Trophoblast cell (in vitro differentiated cells and primary cell): ENCODE data around the gene ADARB2.

Source experiments
- DNase-seq, 2 donors: peaks; one replicate each; pipeline ENCODE4 v3.0.0-alpha.2; 2016
- H2AFZ ChIP-seq: 2 replicates; pipeline ENCODE4 v1.6.1; 2013; ENCODE audit warnings: low read length, moderate library complexity, mild to moderate bottlenecking; ENCODE audit not compliant: insufficient read depth, poor library complexity
- H2AK5ac ChIP-seq: 2 replicates; pipeline ENCODE4 v1.6.1; 2013; ENCODE audit warnings: mild to moderate bottlenecking, low read length
- H2BK120ac ChIP-seq: 2 replicates; pipeline ENCODE4 v1.6.1; 2013; ENCODE audit warnings: low read length, mild to moderate bottlenecking, moderate library complexity; ENCODE audit not compliant: insufficient read depth, poor library complexity
- H2BK12ac ChIP-seq: 2 replicates; pipeline ENCODE4 v1.6.1; 2013; ENCODE audit warnings: mild to moderate bottlenecking, low read length, moderate library complexity
- H2BK5ac ChIP-seq: 2 replicates; pipeline ENCODE4 v1.6.1; 2013; ENCODE audit warnings: low read length, low read depth, moderate library complexity, mild to moderate bottlenecking; ENCODE audit not compliant: poor library complexity
- H3K14ac ChIP-seq: 2 replicates; pipeline ENCODE4 v1.6.1; 2013; ENCODE audit warnings: mild to moderate bottlenecking, low read length
- H3K18ac ChIP-seq: 2 replicates; pipeline ENCODE4 v1.6.1; 2013; ENCODE audit warnings: mild to moderate bottlenecking, low read length
- H3K23ac ChIP-seq: 2 replicates; pipeline ENCODE4 v1.6.1; 2013; ENCODE audit warnings: low read length
- H3K27ac ChIP-seq: 2 replicates; pipeline ENCODE4 v1.5.1; 2013; ENCODE audit warnings: low read depth, mild to moderate bottlenecking, inconsistent platforms, low read length, moderate library complexity
- H3K27me3 ChIP-seq: 2 replicates; pipeline ENCODE4 v1.6.1; 2013; ENCODE audit warnings: inconsistent platforms, mild to moderate bottlenecking, low read length, moderate library complexity; ENCODE audit not compliant: insufficient read depth
- H3K36me3 ChIP-seq, 2 experiments: 1 replicate in 1 of 2; 2 replicates in 1 of 2; pipeline ENCODE4 v1.6.1; 2013; ENCODE audit warnings: low read length in 2 of 2, mild to moderate bottlenecking in 2 of 2, moderate library complexity in 1 of 2; ENCODE audit not compliant: insufficient read depth in 2 of 2, control insufficient read depth in 1 of 2
- H3K4ac ChIP-seq: 2 replicates; pipeline ENCODE4 v1.6.1; 2013; ENCODE audit warnings: low read depth, mild to moderate bottlenecking, low read length, moderate library complexity
- H3K4me1 ChIP-seq, 2 experiments: 1 replicate in 1 of 2; 2 replicates in 1 of 2; pipeline ENCODE4 v1.6.1; 2013; ENCODE audit warnings: low read length in 2 of 2, mild to moderate bottlenecking in 2 of 2, moderate library complexity in 1 of 2; ENCODE audit not compliant: insufficient read depth in 2 of 2, control insufficient read depth in 1 of 2
- H3K4me2 ChIP-seq: 2 replicates; pipeline ENCODE4 v1.6.1; 2013; ENCODE audit warnings: inconsistent platforms, mild to moderate bottlenecking, low read length, moderate library complexity
- H3K4me3 ChIP-seq: 2 replicates; pipeline ENCODE4 v1.5.1; 2013; ENCODE audit warnings: mild to moderate bottlenecking, low read depth, low read length, inconsistent platforms
- H3K79me1 ChIP-seq: one replicate; pipeline ENCODE4 v1.6.1; 2013; ENCODE audit warnings: low read length
- H3K79me2 ChIP-seq: 2 replicates; pipeline ENCODE4 v1.6.1; 2013; ENCODE audit warnings: low read length, mild to moderate bottlenecking; ENCODE audit not compliant: control insufficient read depth, insufficient read depth, poor library complexity
- H3K9ac ChIP-seq: 2 replicates; pipeline ENCODE4 v1.6.1; 2013; ENCODE audit warnings: mild to moderate bottlenecking, low read length
- H3K9me3 ChIP-seq: 2 replicates; pipeline ENCODE4 v1.6.1; 2013; ENCODE audit warnings: low read depth, mild to moderate bottlenecking, control low read depth, inconsistent platforms, low read length; ENCODE audit not compliant: insufficient read depth
- H4K12ac ChIP-seq: 2 replicates; pipeline ENCODE4 v1.6.1; 2013; ENCODE audit warnings: low read depth, mild to moderate bottlenecking, low read length, moderate library complexity
- H4K8ac ChIP-seq: 2 replicates; pipeline ENCODE4 v1.6.1; 2013; ENCODE audit warnings: low read depth, mild to moderate bottlenecking, low read length, moderate library complexity
- H4K91ac ChIP-seq: one replicate; pipeline ENCODE4 v1.6.1; 2013; ENCODE audit warnings: low read depth, mild to moderate bottlenecking, low read length, moderate library complexity
- WGBS: extraction: QIAGEN DNeasy Blood & Tissue Kit; methylation state at CpG from one replicate; pipeline ENCODE4 v1.1.7; 2013; ENCODE audit warnings: missing lambda C conversion rate; ENCODE audit not compliant: insufficient read length, insufficient coverage; ENCODE audit errors: extremely low coverage; 5-methylcytosine and 5-hydroxymethylcytosine counted together

The ADARB2 gene

GRCh38 chr10:1390200-1390599, 347.1 kb downstream of the ADARB2 start:
- Histone ChIP-seq H3K79me2 (no peaks in the 10 kb centered on the region), H3K9ac (no peak overlapping the region), H2AFZ (no peak overlapping the region), H4K91ac (no peak overlapping the region), H2BK120ac (no peak overlapping the region), H2BK12ac (no peak overlapping the region), H3K27me3 (no peaks in the 10 kb centered on the region), H4K8ac (no peak overlapping the region), H3K14ac (no peak overlapping the region), H3K18ac (no peak overlapping the region), H3K36me3 (no peaks in the 10 kb centered on the region), H3K4me3 (no peak overlapping the region), H3K79me1 (no peaks in the 10 kb centered on the region), H2BK5ac (no peak overlapping the region), H3K4ac (no peak overlapping the region), H3K9me3 (no peaks in the 10 kb centered on the region), H3K4me1 (no peaks in the 10 kb centered on the region), H4K12ac (no peak overlapping the region), H3K4me2 (no peak overlapping the region), H2AK5ac (no peak overlapping the region), H3K23ac (no peak overlapping the region), H3K27ac (no peak overlapping the region)
- WGBS = no CpG with 5 or more reads among the region's 3 CpGs
- DNase-seq = no peak

- Histone ChIP-seq H3K9ac (no peak overlapping the region), H3K36me3 (no peaks in the 10 kb centered on the region), H2BK12ac (no peak overlapping the region), H4K12ac (no peak overlapping the region), H3K27me3 (no peaks in the 10 kb centered on the region), H2BK120ac (no peak overlapping the region), H3K27ac (no peak overlapping the region), H3K14ac (no peak overlapping the region), H3K79me1 (no peaks in the 10 kb centered on the region), H3K4me2 (no peak overlapping the region), H3K4ac (no peak overlapping the region), H3K9me3 (no peaks in the 10 kb centered on the region), H3K79me2 (no peaks in the 10 kb centered on the region), H2BK5ac (no peak overlapping the region), H2AK5ac (no peak overlapping the region), H3K18ac (no peak overlapping the region), H4K91ac (no peak overlapping the region), H3K4me1 (no peaks in the 10 kb centered on the region), H4K8ac (no peak overlapping the region), H3K4me3 (no peak overlapping the region), H2AFZ (no peak overlapping the region), H3K23ac (no peak overlapping the region)
- no CpG with 5 or more reads among the region's 5 CpGs for WGBS
- DNase-seq = no peak
Observed at GRCh38 chr10:1384026-1384425, 353.3 kb downstream of the ADARB2 start.

DNA sequence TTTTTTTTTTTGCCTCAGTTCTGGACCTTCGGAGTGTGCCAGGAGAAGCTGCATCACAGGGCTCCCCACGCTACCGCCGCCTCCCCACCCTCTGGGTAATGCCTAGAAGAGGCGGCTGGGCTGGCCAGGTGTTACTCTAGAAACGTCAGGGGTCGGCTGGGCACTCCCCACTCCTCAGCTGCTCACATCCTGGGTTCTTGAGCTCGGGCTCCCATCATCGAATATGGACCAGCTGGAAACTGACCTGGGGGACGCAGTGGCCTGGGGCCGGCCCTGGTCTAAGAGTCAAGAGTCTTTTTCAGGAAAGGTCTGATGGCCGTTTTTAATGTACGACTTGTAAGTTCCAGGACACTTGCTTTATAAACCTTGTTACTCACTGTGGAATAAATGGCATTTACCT, 354.6 kb downstream of the ADARB2 start:
- H3K4ac ChIP-seq = no peak overlapping the region
- no peak overlapping the region for H4K12ac ChIP-seq
- H3K9me3 ChIP-seq = no peaks in the 10 kb centered on the region
- H3K9ac ChIP-seq = no peak overlapping the region
- no peak overlapping the region for H3K4me3 ChIP-seq
- H3K23ac ChIP-seq = no peak overlapping the region
- no peak overlapping the region for H2BK120ac ChIP-seq
- H3K4me2 ChIP-seq = no peak overlapping the region
- no peak overlapping the region for H3K27ac ChIP-seq
- H3K14ac ChIP-seq = no peak overlapping the region
- no peaks in the 10 kb centered on the region for H3K27me3 ChIP-seq
- H3K4me1 ChIP-seq = no peaks in the 10 kb centered on the region
- WGBS = no CpG with 5 or more reads among the region's 13 CpGs
- no peak overlapping the region for H2BK12ac ChIP-seq
- H4K8ac ChIP-seq = no peak overlapping the region
- no peaks in the 10 kb centered on the region for H3K79me1 ChIP-seq
- no peak overlapping the region for H4K91ac ChIP-seq
- H3K79me2 ChIP-seq = no peaks in the 10 kb centered on the region
- H2AK5ac ChIP-seq = no peak overlapping the region
- H2BK5ac ChIP-seq = no peak overlapping the region
- H3K36me3 ChIP-seq = no peaks in the 10 kb centered on the region
- H3K18ac ChIP-seq = no peak overlapping the region
- no peak overlapping the region for H2AFZ ChIP-seq
- DNase-seq = no peak

DNA sequence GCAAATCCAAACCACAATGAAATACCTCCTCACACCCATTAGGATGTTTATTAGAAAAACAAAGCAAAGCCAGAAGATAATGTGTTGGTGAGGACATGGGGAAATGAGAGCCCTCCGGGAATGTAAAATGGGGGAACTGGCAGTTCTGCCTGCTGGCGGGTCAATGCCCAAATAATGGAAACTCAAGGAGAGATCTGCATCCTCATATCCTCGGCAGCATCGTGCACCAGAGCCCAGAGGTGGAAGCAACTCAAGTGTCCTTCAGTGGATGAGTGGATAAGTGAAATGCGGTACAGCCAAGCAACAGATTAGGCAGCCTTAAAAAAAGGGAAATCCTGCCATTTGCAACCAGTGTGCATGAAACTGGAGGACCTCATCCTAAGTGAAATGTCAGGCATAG, 356.0 kb downstream of the ADARB2 start:
- DNase-seq = no peak
- no peak overlapping the region for H3K23ac ChIP-seq
- no peak overlapping the region for H2BK12ac ChIP-seq
- H2BK120ac ChIP-seq = no peak overlapping the region
- H3K4me1 ChIP-seq = no peaks in the 10 kb centered on the region
- H3K14ac ChIP-seq = no peak overlapping the region
- no peak overlapping the region for H3K27ac ChIP-seq
- H4K12ac ChIP-seq = no peak overlapping the region
- H3K27me3 ChIP-seq = no peaks in the 10 kb centered on the region
- no peak overlapping the region for H4K8ac ChIP-seq
- no peaks in the 10 kb centered on the region for H3K9me3 ChIP-seq
- no peak overlapping the region for H3K4ac ChIP-seq
- H2BK5ac ChIP-seq = no peak overlapping the region
- H3K79me2 ChIP-seq = no peaks in the 10 kb centered on the region
- H3K9ac ChIP-seq = no peak overlapping the region
- H3K36me3 ChIP-seq = no peaks in the 10 kb centered on the region
- no peak overlapping the region for H2AK5ac ChIP-seq
- H3K4me2 ChIP-seq = no peak overlapping the region
- no peak overlapping the region for H3K18ac ChIP-seq
- H4K91ac ChIP-seq = no peak overlapping the region
- no CpG with 5 or more reads among the region's 5 CpGs for WGBS
- H2AFZ ChIP-seq = no peak overlapping the region
- H3K79me1 ChIP-seq = no peaks in the 10 kb centered on the region
- no peak overlapping the region for H3K4me3 ChIP-seq
